Measurements from ENCODE around the gene RHBDD3.

GRCh38 chr22:29312218-29313125 lies 44.7 kb upstream of the RHBDD3 start:
- TF ChIP-seq HOXA7 (CRISPR knock-in tag; IDR thresholded peaks at IDR 0.05; ENCODE audit: borderline replicate concordance) (no peak), ZNF350 (tag by site-specific recombination; IDR thresholded peaks at IDR 0.05) (no peak), ZNF133 (tag by site-specific recombination; IDR thresholded peaks at IDR 0.05) (no peak), CTCF (tag by site-specific recombination; IDR thresholded peaks at IDR 0.05) (no peak)

Measured in HEK293 (cell line).